Thyroid gland (tissue), 4 donors: ENCODE results near the gene TMEM120B. TPM values are rescaled to one million over a fixed set of nuclear protein-coding genes. Genes with fewer than 3 reads are reported as not detected.

Experiments
- DNase-seq, 2 donors: peaks; one replicate each; pipeline ENCODE4 v3.0.0-alpha.2; 2019
- H3K27ac ChIP-seq, 3 donors: fragments of 200-600 bp; sonication (generic); 1 replicate in 2 of 3; 2 replicates in 1 of 3; pipeline ENCODE4 v1.5.1; 2016 to 2019; ENCODE audit warnings: mild to moderate bottlenecking in 1 of 3, moderate library complexity in 1 of 3
- H3K27me3 ChIP-seq: fragments of 200-600 bp; sonication (generic); one replicate; pipeline ENCODE4 v1.5.1; 2019
- H3K36me3 ChIP-seq, 2 donors: fragments of 200-600 bp; sonication (generic); one replicate each; pipeline ENCODE4 v1.5.1; 2016 to 2019
- H3K4me1 ChIP-seq, 2 donors: fragments of 200-600 bp; sonication (generic); one replicate each; pipeline ENCODE4 v1.5.1; 2017 to 2019
- H3K4me3 ChIP-seq, 3 donors: fragments of 200-600 bp; sonication (generic); replicated peaks in 1 of 3; 1 replicate in 2 of 3; 2 replicates in 1 of 3; pipeline ENCODE4 v1.5.1; 2016; ENCODE audit warnings: mild to moderate bottlenecking in 1 of 3
- H3K9me3 ChIP-seq: fragments of 200-600 bp; sonication (generic); one replicate; pipeline ENCODE4 v1.5.1; 2017
- CTCF ChIP-seq, 6 experiments: fragments of 200-600 bp in 3 of 6; fragments of 450-650 bp in 3 of 6; sonication (generic) in 3 of 6; IDR thresholded peaks; one replicate each; pipeline ENCODE4 v1.5.1; 2016 to 2019; ENCODE audit warnings: antibody characterized with exemption in 6 of 6, mild to moderate bottlenecking in 2 of 6, inconsistent platforms in 1 of 6, moderate library complexity in 1 of 6
- POLR2A ChIP-seq, 2 donors: fragments of 450-650 bp; IDR thresholded peaks; one replicate each; pipeline ENCODE4 v1.6.1; 2017; ENCODE audit warnings: antibody characterized with exemption in 2 of 2, mild to moderate bottlenecking in 2 of 2, moderate library complexity in 1 of 2
- WGBS, 2 donors: methylation state at CpG; one replicate each; pipeline ENCODE4 v1.1.5; 2017; 5-methylcytosine and 5-hydroxymethylcytosine counted together
- intact Hi-C: fragments of 100-400 bp; cut with DNase I; formaldehyde crosslinking; loops from one replicate; pipeline ENCODE4 v1.15.1; 2023
- total RNA-seq, 4 donors: library from RNA; depleted of rRNA; stranded (reverse); fragments of >200 nt; gene quantifications; one replicate each; pipeline ENCODE4 v1.2.3, GENCODE V29; 2016

The TMEM120B gene
- total RNA-seq, 4 donors from 2014 or later, result 12.5 to 15.4 (median 14.2) TPM

GRCh38 chr12:121819212-121819949 lies 106.8 kb downstream of the TMEM120B start:
- intact Hi-C loops, result no loop called here
- Histone ChIP-seq H3K4me1 (no peaks in the 10 kb centered on the region), H3K36me3 (peaks cover 60 to 83% of the 10 kb centered on the region in 2 donors), H3K27me3 (no peaks in the 10 kb centered on the region), H3K9me3 (no peaks in the 10 kb centered on the region), H3K27ac (no peak overlapping the region), H3K4me3 (no peak overlapping the region)
- WGBS, 2 donors, result 91 to 93% methylated on average over 22 of the region's 22 CpGs
- no peak for DNase-seq
- TF ChIP-seq CTCF (IDR thresholded peaks at IDR 0.05) (no peak), POLR2A (IDR thresholded peaks at IDR 0.05) (no peak)

- Histone ChIP-seq H3K27me3 (no peaks in the 10 kb centered on the region), H3K4me1 (no peaks in the 10 kb centered on the region), H3K9me3 (no peaks in the 10 kb centered on the region), H3K27ac (no peak overlapping the region), H3K4me3 (no peak overlapping the region), H3K36me3 (peaks cover 60 to 76% of the 10 kb centered on the region in 2 donors)
- WGBS, 2 donors, result 80 to 93% methylated on average over 7 of the region's 7 CpGs
- TF ChIP-seq CTCF (IDR thresholded peaks at IDR 0.05) (no peak), POLR2A (IDR thresholded peaks at IDR 0.05) (no peak)
- intact Hi-C loops, result no loop called here
- DNase-seq, result no peak
Measured at GRCh38 chr12:121820056-121820455, 107.5 kb downstream of the TMEM120B start.

- Histone ChIP-seq H3K4me1 (no peaks in the 10 kb centered on the region), H3K27me3 (no peaks in the 10 kb centered on the region), H3K36me3 (peaks cover 57 to 64% of the 10 kb centered on the region in 2 donors), H3K4me3 (no peak overlapping the region), H3K27ac (no peak overlapping the region), H3K9me3 (no peaks in the 10 kb centered on the region)
- TF ChIP-seq CTCF (IDR thresholded peaks at IDR 0.05) (no peak), POLR2A (IDR thresholded peaks at IDR 0.05) (no peak)
- intact Hi-C loops, result no loop called here
- WGBS, 2 donors, result 93 to 95% methylated on average over 26 to 39 of the region's 39 CpGs
- DNase-seq, result no peak
Measured at GRCh38 chr12:121822393-121823100, 110.0 kb downstream of the TMEM120B start.

- TF ChIP-seq CTCF (IDR thresholded peaks at IDR 0.05), result no peak
- TF ChIP-seq POLR2A (IDR thresholded peaks at IDR 0.05), result no peak
- 92 to 93% methylated on average over 18 to 23 of the region's 36 CpGs for WGBS, 2 donors
- DNase-seq, result no peak
- Histone ChIP-seq H3K36me3 (peaks cover 57 to 64% of the 10 kb centered on the region in 2 donors), H3K4me1 (no peaks in the 10 kb centered on the region), H3K27ac (no peak overlapping the region), H3K9me3 (no peaks in the 10 kb centered on the region), H3K4me3 (no peak overlapping the region), H3K27me3 (no peaks in the 10 kb centered on the region)
- intact Hi-C loops, result no loop called here
Measured at GRCh38 chr12:121823101-121823726, 110.7 kb downstream of the TMEM120B start.
